ENCODE data around the gene MYO10. TPM values are rescaled to one million over a fixed set of nuclear protein-coding genes. Genes with fewer than 3 reads are reported as not detected.

Gene MYO10
- total and polyA plus RNA-seq, 2 experiments from 2014 or later = 119 to 276 TPM

DNA sequence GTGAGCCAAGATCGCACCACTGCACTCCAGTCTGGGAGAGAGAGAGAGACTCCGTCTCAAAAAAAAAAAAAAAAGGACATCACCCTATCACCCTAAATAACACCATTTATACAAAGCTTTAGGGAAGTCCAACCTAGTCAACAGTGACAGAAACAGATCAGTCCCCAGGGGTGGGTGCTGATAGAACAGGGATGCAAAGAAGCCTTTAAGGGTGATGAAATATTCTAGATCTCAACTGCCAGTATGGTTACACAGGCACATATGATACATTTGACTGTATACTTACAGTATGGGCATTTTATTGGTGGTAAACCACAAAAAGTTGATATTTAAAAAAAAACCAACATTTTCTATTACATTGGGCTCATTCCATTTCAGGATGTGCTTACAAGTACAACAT is 324.1 kb downstream of the MYO10 start:
- H3K4me1 ChIP-seq (ENCODE audit: insufficient read depth) = peaks cover 13% of the 10 kb centered on the region; the same call in 1 of the 2 replicates
- no peak overlapping the region for H3K27ac ChIP-seq (ENCODE audit: low read depth)
- TF ChIP-seq EZH2phosphoT487 (IDR thresholded peaks at IDR 0.05; ENCODE audit: unreplicated experiment) = no peak
- TF ChIP-seq, protein P1, sequence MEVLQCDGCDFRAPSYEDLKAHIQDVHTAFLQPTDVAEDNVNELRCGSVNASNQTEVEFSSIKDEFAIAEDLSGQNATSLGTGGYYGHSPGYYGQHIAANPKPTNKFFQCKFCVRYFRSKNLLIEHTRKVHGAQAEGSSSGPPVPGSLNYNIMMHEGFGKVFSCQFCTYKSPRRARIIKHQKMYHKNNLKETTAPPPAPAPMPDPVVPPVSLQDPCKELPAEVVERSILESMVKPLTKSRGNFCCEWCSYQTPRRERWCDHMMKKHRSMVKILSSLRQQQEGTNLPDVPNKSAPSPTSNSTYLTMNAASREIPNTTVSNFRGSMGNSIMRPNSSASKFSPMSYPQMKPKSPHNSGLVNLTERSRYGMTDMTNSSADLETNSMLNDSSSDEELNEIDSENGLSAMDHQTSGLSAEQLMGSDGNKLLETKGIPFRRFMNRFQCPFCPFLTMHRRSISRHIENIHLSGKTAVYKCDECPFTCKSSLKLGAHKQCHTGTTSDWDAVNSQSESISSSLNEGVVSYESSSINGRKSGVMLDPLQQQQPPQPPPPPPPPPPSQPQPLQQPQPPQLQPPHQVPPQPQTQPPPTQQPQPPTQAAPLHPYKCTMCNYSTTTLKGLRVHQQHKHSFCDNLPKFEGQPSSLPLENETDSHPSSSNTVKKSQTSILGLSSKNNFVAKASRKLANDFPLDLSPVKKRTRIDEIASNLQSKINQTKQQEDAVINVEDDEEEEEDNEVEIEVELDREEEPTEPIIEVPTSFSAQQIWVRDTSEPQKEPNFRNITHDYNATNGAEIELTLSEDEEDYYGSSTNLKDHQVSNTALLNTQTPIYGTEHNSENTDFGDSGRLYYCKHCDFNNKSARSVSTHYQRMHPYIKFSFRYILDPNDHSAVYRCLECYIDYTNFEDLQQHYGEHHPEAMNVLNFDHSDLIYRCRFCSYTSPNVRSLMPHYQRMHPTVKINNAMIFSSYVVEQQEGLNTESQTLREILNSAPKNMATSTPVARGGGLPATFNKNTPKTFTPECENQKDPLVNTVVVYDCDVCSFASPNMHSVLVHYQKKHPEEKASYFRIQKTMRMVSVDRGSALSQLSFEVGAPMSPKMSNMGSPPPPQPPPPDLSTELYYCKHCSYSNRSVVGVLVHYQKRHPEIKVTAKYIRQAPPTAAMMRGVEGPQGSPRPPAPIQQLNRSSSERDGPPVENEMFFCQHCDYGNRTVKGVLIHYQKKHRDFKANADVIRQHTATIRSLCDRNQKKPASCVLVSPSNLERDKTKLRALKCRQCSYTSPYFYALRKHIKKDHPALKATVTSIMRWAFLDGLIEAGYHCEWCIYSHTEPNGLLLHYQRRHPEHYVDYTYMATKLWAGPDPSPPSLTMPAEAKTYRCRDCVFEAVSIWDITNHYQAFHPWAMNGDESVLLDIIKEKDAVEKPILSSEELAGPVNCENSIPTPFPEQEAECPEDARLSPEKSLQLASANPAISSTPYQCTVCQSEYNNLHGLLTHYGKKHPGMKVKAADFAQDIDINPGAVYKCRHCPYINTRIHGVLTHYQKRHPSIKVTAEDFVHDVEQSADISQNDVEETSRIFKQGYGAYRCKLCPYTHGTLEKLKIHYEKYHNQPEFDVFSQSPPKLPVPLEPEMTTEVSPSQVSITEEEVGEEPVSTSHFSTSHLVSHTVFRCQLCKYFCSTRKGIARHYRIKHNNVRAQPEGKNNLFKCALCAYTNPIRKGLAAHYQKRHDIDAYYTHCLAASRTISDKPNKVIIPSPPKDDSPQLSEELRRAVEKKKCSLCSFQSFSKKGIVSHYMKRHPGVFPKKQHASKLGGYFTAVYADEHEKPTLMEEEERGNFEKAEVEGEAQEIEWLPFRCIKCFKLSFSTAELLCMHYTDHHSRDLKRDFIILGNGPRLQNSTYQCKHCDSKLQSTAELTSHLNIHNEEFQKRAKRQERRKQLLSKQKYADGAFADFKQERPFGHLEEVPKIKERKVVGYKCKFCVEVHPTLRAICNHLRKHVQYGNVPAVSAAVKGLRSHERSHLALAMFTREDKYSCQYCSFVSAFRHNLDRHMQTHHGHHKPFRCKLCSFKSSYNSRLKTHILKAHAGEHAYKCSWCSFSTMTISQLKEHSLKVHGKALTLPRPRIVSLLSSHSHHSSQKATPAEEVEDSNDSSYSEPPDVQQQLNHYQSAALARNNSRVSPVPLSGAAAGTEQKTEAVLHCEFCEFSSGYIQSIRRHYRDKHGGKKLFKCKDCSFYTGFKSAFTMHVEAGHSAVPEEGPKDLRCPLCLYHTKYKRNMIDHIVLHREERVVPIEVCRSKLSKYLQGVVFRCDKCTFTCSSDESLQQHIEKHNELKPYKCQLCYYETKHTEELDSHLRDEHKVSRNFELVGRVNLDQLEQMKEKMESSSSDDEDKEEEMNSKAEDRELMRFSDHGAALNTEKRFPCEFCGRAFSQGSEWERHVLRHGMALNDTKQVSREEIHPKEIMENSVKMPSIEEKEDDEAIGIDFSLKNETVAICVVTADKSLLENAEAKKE (CRISPR knock-in tag; IDR thresholded peaks at IDR 0.05) = no peak
- no peak for TF ChIP-seq STAT1 (IDR thresholded peaks at IDR 0.05; ENCODE audit: unreplicated experiment)
- TF ChIP-seq, protein P2, sequence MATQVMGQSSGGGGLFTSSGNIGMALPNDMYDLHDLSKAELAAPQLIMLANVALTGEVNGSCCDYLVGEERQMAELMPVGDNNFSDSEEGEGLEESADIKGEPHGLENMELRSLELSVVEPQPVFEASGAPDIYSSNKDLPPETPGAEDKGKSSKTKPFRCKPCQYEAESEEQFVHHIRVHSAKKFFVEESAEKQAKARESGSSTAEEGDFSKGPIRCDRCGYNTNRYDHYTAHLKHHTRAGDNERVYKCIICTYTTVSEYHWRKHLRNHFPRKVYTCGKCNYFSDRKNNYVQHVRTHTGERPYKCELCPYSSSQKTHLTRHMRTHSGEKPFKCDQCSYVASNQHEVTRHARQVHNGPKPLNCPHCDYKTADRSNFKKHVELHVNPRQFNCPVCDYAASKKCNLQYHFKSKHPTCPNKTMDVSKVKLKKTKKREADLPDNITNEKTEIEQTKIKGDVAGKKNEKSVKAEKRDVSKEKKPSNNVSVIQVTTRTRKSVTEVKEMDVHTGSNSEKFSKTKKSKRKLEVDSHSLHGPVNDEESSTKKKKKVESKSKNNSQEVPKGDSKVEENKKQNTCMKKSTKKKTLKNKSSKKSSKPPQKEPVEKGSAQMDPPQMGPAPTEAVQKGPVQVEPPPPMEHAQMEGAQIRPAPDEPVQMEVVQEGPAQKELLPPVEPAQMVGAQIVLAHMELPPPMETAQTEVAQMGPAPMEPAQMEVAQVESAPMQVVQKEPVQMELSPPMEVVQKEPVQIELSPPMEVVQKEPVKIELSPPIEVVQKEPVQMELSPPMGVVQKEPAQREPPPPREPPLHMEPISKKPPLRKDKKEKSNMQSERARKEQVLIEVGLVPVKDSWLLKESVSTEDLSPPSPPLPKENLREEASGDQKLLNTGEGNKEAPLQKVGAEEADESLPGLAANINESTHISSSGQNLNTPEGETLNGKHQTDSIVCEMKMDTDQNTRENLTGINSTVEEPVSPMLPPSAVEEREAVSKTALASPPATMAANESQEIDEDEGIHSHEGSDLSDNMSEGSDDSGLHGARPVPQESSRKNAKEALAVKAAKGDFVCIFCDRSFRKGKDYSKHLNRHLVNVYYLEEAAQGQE (IDR thresholded peaks at IDR 0.05; ENCODE audit: unreplicated experiment) = no peak
- no peak for TF ChIP-seq POLR2AphosphoS5 (IDR thresholded peaks at IDR 0.05; ENCODE audit: low read depth)
- TF ChIP-seq, protein P3, sequence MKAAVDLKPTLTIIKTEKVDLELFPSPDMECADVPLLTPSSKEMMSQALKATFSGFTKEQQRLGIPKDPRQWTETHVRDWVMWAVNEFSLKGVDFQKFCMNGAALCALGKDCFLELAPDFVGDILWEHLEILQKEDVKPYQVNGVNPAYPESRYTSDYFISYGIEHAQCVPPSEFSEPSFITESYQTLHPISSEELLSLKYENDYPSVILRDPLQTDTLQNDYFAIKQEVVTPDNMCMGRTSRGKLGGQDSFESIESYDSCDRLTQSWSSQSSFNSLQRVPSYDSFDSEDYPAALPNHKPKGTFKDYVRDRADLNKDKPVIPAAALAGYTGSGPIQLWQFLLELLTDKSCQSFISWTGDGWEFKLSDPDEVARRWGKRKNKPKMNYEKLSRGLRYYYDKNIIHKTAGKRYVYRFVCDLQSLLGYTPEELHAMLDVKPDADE (IDR thresholded peaks at IDR 0.05) = no peak
- TF ChIP-seq, protein P4, sequence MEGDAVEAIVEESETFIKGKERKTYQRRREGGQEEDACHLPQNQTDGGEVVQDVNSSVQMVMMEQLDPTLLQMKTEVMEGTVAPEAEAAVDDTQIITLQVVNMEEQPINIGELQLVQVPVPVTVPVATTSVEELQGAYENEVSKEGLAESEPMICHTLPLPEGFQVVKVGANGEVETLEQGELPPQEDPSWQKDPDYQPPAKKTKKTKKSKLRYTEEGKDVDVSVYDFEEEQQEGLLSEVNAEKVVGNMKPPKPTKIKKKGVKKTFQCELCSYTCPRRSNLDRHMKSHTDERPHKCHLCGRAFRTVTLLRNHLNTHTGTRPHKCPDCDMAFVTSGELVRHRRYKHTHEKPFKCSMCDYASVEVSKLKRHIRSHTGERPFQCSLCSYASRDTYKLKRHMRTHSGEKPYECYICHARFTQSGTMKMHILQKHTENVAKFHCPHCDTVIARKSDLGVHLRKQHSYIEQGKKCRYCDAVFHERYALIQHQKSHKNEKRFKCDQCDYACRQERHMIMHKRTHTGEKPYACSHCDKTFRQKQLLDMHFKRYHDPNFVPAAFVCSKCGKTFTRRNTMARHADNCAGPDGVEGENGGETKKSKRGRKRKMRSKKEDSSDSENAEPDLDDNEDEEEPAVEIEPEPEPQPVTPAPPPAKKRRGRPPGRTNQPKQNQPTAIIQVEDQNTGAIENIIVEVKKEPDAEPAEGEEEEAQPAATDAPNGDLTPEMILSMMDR (conservative IDR thresholded peaks at IDR 0.05; ENCODE audit: low read depth in 2 of 2) = no peak
- TF ChIP-seq ZNF331 (CRISPR knock-in tag; IDR thresholded peaks at IDR 0.05; ENCODE audit: low read depth) = no peak
- TF ChIP-seq ZNF114 (CRISPR knock-in tag; IDR thresholded peaks at IDR 0.05) = no peak
- TF ChIP-seq JUNB (IDR thresholded peaks at IDR 0.05; ENCODE audit: unreplicated experiment) = no peak
- no peak for TF ChIP-seq EZH2 (IDR thresholded peaks at IDR 0.05; ENCODE audit: low read depth, unreplicated experiment)
- TF ChIP-seq NANOG (IDR thresholded peaks at IDR 0.05; ENCODE audit: borderline replicate concordance) = no peak
- no peak for TF ChIP-seq CREB1 (CRISPR knock-in tag; IDR thresholded peaks at IDR 0.05; ENCODE audit: low read depth)
- peaks cover 7% of the 10 kb centered on the region; the same call in 1 of the 2 replicates for H3F3A ChIP-seq (replicated peaks; ENCODE audit: low read depth)
- no peak overlapping the region for H2AFZ ChIP-seq
- DNase-seq (ENCODE audit: low spot score) (no peak), ATAC-seq (no peak)
- H3K4me2 ChIP-seq = no peak overlapping the region
- H3K4me3 ChIP-seq = no peak overlapping the region
- H3K36me3 Mint-ChIP-seq (ENCODE audit: low read depth) = no peaks in the 10 kb centered on the region; the same call in 1 of the 3 replicates
- no peaks in the 10 kb centered on the region for H4K20me1 ChIP-seq (replicated peaks; ENCODE audit: insufficient read depth)
- no peak overlapping the region for H3K4me3 Mint-ChIP-seq
- no peak overlapping the region for H3K27ac Mint-ChIP-seq
- peaks cover 23% of the 10 kb centered on the region for H3K27me3 Mint-ChIP-seq (ENCODE audit: insufficient read depth, low read depth, poor library complexity)
- H3K36me3 ChIP-seq (ENCODE audit: insufficient read depth) = no peaks in the 10 kb centered on the region
- H3K9me3 Mint-ChIP-seq = no peaks in the 10 kb centered on the region; the same call in 2 of the 3 replicates
- peaks cover 30% of the 10 kb centered on the region for H3K27me3 ChIP-seq (ENCODE audit: insufficient read depth)
- H3K79me2 ChIP-seq (replicated peaks; ENCODE audit: insufficient read depth) = no peaks in the 10 kb centered on the region
- no peaks in the 10 kb centered on the region for H3K9me2 ChIP-seq (ENCODE audit: insufficient read depth)
- H3K4me1 Mint-ChIP-seq = peaks cover 14% of the 10 kb centered on the region

Measured in GM23338 (cell line).